ENCODE data around the gene OR6B1. TPM values are rescaled to one million over a fixed set of nuclear protein-coding genes. Genes with fewer than 3 reads are reported as not detected.

Gene OR6B1
- total and polyA plus RNA-seq, 2 experiments from 2014 or later, result not detected

GRCh38 chr7:143987513-143987912 lies 12.6 kb upstream of the OR6B1 start:
- no peak overlapping the region for H3K27ac ChIP-seq (ENCODE audit: low read depth)
- no peak overlapping the region for H3K4me3 ChIP-seq
- no peaks in the 10 kb centered on the region for H3K27me3 Mint-ChIP-seq (ENCODE audit: insufficient read depth, low read depth, poor library complexity)
- DNase-seq (ENCODE audit: low spot score) (no peak), ATAC-seq (no peak)
- peaks cover 10% of the 10 kb centered on the region for H3K36me3 Mint-ChIP-seq (ENCODE audit: low read depth)
- no peaks in the 10 kb centered on the region for H3K4me1 Mint-ChIP-seq
- H2AFZ ChIP-seq, result no peak overlapping the region
- H3K36me3 ChIP-seq (ENCODE audit: insufficient read depth), result no peaks in the 10 kb centered on the region; the same call in 1 of the 2 replicates
- H3K4me1 ChIP-seq (ENCODE audit: insufficient read depth), result no peaks in the 10 kb centered on the region
- TF ChIP-seq STAT1 (IDR thresholded peaks at IDR 0.05; ENCODE audit: unreplicated experiment) (no peak), POLR2AphosphoS5 (IDR thresholded peaks at IDR 0.05; ENCODE audit: low read depth) (no peak), EZH2phosphoT487 (IDR thresholded peaks at IDR 0.05; ENCODE audit: unreplicated experiment) (no peak), CREB1 (CRISPR knock-in tag; IDR thresholded peaks at IDR 0.05; ENCODE audit: low read depth) (no peak), ZNF331 (CRISPR knock-in tag; IDR thresholded peaks at IDR 0.05; ENCODE audit: low read depth) (no peak), ZNF462 (CRISPR knock-in tag; IDR thresholded peaks at IDR 0.05) (no peak), CTCF (conservative IDR thresholded peaks at IDR 0.05; ENCODE audit: low read depth in 2 of 2) (no peak), ZNF114 (CRISPR knock-in tag; IDR thresholded peaks at IDR 0.05) (no peak), EZH2 (IDR thresholded peaks at IDR 0.05; ENCODE audit: low read depth, unreplicated experiment) (no peak), ETS1 (IDR thresholded peaks at IDR 0.05) (no peak), JUNB (IDR thresholded peaks at IDR 0.05; ENCODE audit: unreplicated experiment) (no peak), NANOG (IDR thresholded peaks at IDR 0.05; ENCODE audit: borderline replicate concordance) (no peak)
- TF ChIP-seq, protein P1, sequence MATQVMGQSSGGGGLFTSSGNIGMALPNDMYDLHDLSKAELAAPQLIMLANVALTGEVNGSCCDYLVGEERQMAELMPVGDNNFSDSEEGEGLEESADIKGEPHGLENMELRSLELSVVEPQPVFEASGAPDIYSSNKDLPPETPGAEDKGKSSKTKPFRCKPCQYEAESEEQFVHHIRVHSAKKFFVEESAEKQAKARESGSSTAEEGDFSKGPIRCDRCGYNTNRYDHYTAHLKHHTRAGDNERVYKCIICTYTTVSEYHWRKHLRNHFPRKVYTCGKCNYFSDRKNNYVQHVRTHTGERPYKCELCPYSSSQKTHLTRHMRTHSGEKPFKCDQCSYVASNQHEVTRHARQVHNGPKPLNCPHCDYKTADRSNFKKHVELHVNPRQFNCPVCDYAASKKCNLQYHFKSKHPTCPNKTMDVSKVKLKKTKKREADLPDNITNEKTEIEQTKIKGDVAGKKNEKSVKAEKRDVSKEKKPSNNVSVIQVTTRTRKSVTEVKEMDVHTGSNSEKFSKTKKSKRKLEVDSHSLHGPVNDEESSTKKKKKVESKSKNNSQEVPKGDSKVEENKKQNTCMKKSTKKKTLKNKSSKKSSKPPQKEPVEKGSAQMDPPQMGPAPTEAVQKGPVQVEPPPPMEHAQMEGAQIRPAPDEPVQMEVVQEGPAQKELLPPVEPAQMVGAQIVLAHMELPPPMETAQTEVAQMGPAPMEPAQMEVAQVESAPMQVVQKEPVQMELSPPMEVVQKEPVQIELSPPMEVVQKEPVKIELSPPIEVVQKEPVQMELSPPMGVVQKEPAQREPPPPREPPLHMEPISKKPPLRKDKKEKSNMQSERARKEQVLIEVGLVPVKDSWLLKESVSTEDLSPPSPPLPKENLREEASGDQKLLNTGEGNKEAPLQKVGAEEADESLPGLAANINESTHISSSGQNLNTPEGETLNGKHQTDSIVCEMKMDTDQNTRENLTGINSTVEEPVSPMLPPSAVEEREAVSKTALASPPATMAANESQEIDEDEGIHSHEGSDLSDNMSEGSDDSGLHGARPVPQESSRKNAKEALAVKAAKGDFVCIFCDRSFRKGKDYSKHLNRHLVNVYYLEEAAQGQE (IDR thresholded peaks at IDR 0.05; ENCODE audit: unreplicated experiment), result no peak
- H3K79me2 ChIP-seq (replicated peaks; ENCODE audit: insufficient read depth), result no peaks in the 10 kb centered on the region
- H3K9me3 Mint-ChIP-seq, result peaks cover 19% of the 10 kb centered on the region
- no peaks in the 10 kb centered on the region for H3F3A ChIP-seq (replicated peaks; ENCODE audit: low read depth)
- H3K4me2 ChIP-seq, result no peak overlapping the region
- H3K9me2 ChIP-seq (ENCODE audit: insufficient read depth), result peaks cover 12% of the 10 kb centered on the region; the same call in 1 of the 2 replicates
- no peak overlapping the region for H3K27ac Mint-ChIP-seq
- H3K27me3 ChIP-seq (ENCODE audit: insufficient read depth), result no peaks in the 10 kb centered on the region
- H4K20me1 ChIP-seq (replicated peaks; ENCODE audit: insufficient read depth), result no peaks in the 10 kb centered on the region
- no peak overlapping the region for H3K4me3 Mint-ChIP-seq
